G401 (cell line): ENCODE data around the gene AZIN2. TPM values are rescaled to one million over a fixed set of nuclear protein-coding genes. Genes with fewer than 3 reads are reported as not detected.
A peak's percentile ranks its signal among the peaks of the same experiment; 100 is the strongest.
"Not testable (repeated sequence)": the region's sequence is repeated elsewhere in the genome, so short reads cannot be mapped to it uniquely, and the experiment has no call there.

ENCODE experiments used
- DNase-seq: peaks from one replicate; pipeline ENCODE4 v3.0.0-alpha.2; 2015; ENCODE audit warnings: low spot score
- in situ Hi-C: cut with HindIII; loops from 2 replicates; pipeline ENCODE4 v1.10.0; 2016; ENCODE audit warnings: low sequenced_read_pairs, mixed read lengths
- total RNA-seq: library from RNA; depleted of rRNA; stranded (reverse); fragments of >200 nt; shearing (Covaris generic); gene quantifications from 2 replicates; pipeline ENCODE4 v1.2.3, GENCODE V29; 2014; rRNA removed

AZIN2 gene
- 13.1 and 13.6 TPM in 2 replicates for total RNA-seq

DNA sequence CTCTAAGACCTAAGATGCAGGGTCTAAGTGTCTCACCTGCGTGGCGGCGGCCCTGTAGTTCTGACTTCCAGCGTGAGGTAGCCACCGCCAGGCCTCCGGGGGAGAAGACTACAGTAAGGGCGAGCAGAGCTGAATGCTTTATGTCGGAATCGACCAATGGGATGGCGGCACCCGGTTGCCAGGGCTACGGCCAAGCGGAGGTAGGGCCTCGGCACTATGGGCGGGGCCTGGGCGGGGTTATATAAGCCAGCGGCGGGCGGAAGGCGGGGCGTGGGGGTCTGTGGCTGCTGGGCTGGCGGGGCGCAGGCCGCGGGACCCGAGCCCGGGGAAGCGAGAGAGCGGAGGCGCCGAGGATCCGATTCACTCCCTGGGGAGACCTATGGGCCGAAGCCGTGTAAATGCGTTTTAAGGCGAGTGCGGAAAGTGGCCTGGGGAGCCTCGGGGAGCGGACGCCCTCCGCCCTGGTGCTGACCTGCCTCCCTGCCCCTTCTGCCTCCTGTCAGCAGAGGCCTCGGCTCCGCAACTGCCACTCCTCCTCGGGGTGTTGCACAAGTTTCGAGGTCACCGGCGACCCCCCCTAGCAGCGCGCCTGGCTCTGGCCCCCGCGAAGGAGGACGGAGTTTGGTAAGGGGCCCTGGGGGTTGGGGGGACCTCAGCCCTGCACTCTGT lies at the start of gene AZIN2:
TSS of gene AZIN2 (plus strand) at position 269 of the 669 bp plus-strand sequence. CDS start 1,097 bp downstream, outside the sequence.
- in situ Hi-C loops: no loop called here

DNA sequence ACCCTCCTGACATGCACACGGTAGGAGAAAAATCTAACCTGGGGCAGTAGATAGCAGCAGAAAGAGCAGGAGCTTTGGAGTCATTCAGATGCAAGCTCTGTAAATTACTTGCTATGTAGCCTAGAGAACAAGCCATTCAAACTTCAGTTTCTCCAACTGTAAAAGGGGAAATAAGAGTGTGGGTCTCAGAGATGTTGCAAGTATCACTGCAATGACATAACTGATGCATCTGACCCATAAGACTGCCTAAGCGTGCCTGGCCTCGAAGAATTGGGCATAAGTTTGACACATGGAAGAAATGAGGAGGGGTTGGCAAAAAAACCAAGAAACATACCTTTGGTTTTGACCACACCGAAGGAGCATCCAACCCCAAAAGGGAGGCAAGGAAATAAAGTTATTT lies 49.4 kb upstream of the AZIN2 start:
- DNase-seq: no peak
- in situ Hi-C loops: no loop called here

More for the DNA sequence above, at the start of gene AZIN2:
- DNase-seq: peak; percentile 98

DNA sequence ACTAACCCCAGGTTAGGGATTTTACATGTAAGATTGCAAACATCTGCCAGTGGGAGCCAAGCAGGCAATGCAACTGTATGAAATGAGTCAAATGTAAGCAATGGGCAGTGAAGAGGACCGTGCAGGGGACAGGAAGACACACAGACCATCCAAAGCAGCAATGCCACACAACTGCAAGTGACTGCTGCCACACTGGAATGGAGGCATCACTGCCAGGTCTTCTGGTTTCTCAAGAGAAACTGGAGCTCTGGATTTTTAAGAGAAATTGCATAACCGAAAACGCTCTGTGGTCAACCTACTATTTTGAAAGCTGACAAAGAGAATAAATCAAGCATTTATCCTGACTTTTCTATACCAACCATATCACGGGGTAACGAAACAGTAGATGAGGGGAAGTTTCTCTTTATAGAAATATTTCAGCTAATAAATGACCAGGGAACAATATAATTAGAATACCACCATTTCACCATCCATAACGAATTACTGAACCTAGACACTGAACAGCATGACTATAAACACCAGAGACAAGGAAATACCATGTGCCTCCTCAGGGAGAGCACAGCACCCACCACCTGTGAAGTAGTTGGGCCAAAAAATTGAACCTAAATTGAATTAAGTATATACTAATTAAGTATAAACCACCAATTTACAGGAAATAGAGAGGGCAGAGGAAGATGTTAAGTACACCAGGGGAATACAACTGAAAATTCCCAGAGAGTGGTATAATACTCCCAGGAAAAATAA lies 48.7 kb upstream of the AZIN2 start:
- in situ Hi-C loops: no loop called here
- DNase-seq: no peak

DNA sequence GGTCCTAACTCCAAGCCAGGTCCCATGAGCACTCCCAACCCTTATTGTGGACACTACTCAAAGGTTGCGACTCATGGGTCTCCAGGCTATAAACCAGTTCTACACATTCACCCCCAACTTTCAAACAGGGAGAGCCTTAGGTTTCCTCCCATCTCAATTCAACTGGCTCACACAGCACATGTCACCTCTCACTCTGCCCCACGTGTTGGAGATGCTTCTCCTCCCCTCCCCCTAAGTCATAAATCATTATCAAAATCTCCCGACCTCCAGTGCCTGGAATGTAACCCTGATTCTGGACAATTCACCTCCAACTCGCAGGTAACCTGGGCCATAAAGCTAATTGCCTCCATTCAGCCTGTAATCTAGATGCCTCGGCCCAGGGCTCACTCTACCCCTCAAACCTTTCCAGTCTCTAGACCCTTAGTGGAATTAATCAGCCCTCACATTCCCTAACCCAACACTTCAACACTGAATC lies 44.9 kb upstream of the AZIN2 start:
- DNase-seq: no peak
- in situ Hi-C loops: no loop called here

DNA sequence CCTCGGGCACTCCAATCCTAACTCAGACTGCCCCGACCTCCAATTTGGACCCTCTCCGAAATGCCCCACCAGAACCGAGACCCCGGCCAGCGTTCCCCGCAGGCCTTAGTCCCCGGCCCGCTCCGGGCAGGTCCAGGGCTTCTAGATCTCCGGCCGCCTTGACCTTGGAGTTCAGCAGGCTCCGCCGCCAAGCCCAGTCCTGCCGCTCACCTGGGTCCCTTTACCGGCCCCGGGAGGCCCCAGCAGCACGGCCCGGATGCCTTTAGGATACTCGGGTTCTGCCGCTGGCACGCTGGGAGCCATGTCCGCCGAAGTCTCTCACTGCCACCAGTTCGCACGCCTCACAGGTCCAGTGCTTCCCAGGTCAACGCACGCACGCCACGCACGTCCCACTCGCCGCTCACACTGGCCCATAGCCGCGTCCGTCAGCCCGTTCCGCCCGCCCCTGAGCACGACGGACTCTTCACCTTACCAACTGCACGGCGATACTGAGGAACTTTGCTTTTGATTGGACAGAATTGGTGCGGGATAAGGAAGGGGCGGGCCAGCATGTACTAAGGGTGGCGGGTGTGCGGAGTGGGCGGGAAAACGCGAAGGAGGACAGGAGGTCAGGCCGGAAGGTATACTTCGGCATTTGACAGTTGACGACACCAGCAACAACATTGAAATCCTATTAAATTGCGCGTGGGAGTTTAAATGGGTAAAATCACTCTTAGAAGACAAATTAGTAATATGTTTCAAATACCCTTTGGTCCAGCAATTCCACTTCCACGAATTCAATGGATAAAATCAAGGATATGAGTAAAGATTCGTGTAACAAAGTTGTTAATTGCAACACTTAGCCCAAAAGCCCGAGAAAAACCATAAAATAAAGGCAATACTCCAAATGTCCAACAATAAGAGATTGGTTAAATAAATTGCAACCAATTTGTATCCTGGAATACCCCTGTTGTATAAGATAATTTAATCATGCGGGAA lies 44.1 kb upstream of the AZIN2 start, which contains the start of gene AK2:
TSS of gene AK2 (minus strand) at position 358 of the 978 bp plus-strand sequence. CDS start at position 303, 55 bp downstream.
- DNase-seq: peak; percentile 100
- in situ Hi-C loops: no loop called here

DNA sequence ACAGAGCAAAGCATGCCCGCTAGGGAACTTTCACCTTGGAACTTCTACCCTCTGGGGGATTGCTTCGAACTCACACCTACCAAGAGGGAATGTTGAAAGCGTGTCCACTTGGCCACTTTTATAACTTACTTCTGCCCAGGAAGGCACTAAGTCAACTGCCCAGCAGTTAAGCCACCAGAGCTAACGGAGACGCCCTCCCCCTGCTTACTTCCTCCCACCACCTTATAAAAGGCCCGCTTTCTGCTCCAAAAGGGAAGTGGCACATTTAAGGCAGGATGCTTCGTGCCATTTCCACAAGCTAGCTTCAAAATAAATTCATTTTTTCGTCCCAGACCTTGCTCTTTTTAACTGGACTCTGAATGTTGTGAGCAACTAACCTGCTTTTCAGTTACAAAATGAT lies 41.1 kb upstream of the AZIN2 start:
- no peak for DNase-seq
- in situ Hi-C loops: no loop called here

DNA sequence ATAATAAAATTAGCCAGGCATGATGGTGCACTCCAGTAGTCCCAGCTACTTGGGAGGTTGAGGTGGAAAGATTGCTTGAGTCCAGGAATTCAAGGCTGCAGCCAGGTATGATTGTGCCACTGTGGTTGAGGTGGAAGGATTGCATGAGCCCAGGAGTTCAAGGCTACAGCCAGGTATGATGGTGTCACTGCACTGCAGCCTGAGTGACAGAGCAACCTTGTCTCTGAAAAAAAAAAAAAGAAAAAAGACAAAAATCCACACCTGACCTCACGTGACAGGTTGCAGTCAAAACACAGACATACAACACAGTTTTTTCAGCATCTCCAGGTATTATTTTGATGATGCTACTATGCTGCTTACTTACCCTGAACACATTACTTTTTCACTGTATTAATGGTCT lies 39.9 kb upstream of the AZIN2 start:
- no peak for DNase-seq
- in situ Hi-C loops: no loop called here

DNA sequence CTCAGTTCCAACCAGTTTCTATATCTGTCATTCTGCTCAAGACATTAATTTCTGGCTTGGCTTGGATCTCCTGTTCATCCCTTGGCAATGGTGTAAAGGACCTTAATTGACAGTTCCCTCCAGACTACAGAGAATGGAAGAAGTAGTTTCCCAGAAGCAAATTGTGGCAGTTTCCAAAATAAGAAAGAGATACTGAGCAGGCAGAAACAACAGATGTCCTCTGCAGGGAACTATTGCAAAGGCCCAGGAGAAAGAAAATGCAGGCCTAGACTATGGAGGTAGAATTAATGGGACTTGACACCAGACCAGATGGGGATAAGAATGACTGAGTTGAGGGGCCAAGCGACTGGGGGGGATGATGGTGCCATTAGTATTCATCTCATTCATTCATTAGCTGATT lies 38.1 kb upstream of the AZIN2 start:
- in situ Hi-C loops: no loop called here
- peak; percentile 98 for DNase-seq

DNA sequence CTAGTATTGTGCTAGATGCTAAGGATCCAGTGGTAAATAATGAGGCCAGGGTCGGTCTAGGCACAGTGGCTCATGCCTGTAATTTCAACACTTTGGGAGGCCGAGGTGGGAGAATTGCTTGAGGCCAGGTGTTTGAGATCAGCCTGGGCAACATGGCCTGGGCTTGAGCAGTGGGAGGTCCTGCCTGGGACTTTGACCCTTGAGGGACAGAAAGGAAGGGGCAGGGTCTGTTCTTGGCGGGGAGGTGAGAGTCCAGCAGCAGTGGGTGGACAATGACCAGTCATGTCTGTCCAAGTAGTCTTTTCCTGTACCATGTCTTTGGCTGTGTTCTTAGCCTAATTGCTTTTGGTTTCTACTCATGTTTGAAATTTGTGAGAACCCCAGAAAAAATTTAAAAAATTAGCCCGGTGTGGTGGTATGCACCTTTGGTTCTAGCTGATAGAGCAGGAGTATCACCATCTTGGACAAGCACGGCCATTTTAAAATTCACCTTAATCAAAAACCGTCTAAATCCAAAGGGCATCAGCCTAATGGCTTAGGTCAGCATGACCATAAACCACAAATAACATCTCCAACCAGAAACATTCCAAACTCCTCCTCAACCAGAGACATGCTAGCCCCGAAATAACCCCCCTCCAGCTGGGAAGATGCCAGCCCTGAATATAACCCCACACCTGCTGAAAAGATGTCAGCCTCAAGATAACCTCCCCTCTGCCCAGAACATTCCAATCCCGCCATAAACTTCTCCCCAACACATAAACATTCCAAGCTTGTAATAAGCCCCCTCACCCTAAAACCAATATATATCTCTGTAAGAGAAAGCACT lies 37.5 kb upstream of the AZIN2 start:
- DNase-seq: no peak
- in situ Hi-C loops: no loop called here

DNA sequence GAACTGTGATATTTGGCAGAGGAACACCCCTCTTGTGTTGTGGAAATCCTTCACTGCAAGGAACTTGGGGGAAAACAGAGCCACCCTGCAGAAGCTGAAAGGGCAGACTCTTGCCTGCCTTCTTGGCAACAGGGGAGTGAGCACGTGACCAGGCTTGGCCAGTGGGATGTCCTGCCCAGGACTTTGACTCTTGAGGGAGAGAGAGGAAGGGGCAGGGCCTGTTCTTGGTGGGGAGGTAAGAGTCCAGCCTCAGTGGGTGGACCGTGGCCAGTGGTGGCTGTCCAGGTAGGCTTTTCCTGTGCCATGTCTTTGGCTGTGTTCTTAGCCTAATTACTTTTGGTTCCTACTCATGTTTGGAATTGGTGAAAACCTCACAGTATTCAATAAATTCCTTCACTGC lies 35.7 kb upstream of the AZIN2 start:
- in situ Hi-C loops: no loop called here
- DNase-seq: no peak

DNA sequence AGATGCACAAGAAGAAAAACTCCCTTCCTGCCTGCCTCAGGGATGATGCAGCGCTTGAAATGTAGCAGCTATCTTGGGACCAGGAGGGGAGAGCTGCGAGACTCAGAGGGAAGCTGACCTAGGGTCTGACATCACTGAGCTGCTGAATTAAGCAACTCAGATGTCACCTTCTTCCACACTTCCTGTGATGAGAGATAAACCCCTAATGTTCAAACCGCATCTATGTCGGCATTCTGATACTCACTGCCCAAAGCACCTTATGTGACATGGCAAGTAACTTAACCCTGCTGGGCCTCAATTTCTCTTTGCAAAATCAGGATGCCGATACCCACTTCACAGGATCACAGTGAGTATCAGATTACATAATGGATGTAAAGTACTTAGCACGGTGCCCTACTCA lies 35.1 kb upstream of the AZIN2 start:
- in situ Hi-C loops: no loop called here

DNA sequence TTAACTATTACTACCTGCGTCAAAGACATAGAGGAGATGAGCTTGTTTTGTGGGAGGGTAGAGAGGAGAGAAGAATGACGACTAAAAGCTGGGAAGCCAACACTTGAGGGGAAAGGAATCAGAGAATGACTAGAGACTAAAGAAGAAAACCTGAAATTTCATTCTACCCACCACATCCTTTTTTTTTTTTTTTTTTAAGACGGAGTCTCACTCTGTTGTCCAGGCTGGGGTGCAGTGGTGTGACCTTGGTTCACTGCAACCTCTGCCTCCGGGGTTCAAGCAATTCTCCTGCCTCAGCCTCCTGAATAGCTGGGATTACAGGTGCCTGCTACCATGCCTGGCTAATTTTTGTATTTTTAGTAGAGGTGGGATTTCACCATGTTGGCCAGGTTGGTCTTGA lies 34.7 kb upstream of the AZIN2 start:
- DNase-seq, in situ Hi-C loops: not testable (repeated sequence)

More for the DNA sequence above, 35.1 kb upstream of the AZIN2 start:
- no peak for DNase-seq

DNA sequence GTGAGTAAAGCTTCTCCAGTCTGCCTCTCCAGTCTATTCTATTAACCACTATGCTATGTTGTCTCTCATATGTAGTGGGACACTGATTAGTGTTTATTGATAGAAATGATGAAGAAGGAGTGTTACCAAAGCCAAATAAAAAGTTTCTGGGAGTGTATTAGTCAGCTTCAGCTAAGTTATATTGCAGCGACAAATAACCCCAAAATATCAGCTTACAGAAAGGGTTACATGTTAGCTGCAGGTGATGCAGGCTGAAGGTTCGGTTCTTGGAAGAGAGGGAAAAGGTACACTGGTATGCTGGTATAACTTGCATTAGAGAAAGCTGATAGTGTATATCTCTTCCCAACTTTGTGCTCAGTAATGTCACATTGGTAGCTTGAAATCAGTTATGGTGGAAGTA lies 33.7 kb upstream of the AZIN2 start:
- no peak for DNase-seq
- in situ Hi-C loops: no loop called here

DNA sequence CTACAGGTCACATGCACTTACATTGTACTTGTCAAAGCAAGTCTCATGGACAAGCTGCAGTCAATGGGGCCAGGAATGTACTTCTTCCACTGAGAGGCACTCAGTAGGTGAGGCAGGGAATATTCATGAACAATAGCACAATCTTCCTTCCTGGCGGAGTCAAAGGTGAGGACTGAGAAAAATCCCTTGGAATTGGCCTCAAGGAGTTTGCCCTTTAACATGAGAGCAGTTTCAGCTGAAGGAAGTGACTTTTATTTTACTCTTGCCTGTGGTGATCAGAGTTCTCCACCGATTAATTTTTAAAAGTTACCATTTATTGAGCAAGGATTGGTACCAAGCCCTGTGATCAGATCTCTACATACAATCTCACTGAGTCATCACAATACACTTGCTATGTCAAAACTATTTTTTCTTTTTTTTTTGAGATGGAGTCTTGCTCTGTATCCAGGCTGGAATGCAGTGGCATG lies 33.1 kb upstream of the AZIN2 start:
- DNase-seq: no peak
- in situ Hi-C loops: no loop called here

DNA sequence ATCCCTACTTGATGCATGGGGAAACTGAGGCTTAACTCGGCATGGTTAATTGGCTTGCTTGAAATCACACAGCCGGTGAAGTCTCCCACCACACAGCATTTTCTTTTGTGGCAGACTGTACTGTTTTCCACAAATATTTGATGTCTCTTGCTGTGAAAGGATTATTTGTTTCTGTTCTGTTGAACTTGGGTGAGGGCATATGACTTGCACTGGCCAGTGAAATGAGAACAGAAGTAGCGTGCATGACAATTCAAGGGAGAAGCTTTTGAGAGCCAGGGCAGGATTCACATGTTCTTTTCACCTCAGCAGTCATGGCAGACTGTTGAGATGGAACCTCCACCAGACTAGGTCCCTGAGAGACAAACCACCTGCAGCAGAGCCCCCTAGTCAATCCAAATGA lies 32.5 kb upstream of the AZIN2 start:
- in situ Hi-C loops: no loop called here
- DNase-seq: no peak

DNA sequence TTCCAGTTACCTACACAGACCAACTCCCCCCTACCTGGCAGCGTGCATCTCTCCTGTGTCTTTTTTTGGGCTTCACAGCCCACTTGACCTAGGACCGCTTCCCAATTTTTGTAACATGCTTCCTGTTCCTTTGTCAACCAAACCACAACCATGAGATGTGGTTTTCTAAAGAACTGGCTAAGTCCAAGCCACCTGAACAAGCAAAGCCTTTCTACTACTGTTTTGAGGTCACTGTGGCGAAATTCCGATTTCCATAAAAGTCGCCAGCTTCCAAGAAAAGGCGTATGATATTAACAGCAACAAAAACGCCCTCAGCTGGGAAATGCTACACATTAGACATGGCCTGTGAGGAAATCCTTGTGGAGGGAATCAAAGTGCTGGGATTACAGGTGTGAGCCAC lies 31.6 kb upstream of the AZIN2 start:
- in situ Hi-C loops: no loop called here

DNA sequence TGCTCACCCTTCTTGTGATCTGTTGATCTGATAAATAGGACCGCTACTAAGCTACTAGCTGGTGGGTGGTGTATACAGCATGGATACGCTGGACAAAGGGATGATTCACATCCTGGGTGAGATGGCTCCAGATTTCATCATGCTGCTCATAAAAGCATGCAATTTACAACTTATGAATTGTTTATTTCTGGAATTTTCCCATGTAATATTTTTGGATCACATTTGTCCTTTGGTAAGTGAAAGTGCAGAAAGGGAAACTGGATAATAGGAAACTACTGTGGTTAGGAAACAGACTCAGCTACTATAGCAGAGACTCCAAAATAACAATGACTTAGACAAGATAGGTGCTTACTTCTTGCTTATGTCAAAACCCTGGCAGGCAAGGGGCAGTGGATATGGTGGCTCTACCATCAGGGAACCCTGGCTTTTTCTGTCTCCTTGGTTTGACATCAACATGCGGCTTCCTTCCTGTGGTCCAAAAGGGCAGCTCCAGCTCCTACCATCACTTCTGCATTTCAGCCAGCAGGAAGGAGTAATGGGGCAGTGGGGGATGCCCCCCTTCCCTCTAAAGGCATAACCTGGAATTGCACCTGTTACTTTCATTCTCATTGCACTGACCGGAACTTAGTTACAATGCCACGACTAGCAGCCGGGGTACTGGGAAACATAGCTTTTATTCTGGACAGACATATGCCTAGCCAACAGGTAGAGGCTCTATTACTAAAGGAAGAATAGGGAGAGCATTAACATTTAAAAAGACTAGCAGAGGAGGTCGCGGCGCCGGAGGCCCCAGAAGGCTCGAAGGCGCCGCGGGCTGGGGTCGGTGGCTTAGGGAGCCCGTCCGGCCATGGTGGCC lies 30.5 kb upstream of the AZIN2 start:
- DNase-seq: no peak
- in situ Hi-C loops: no loop called here

More for the DNA sequence above, 31.6 kb upstream of the AZIN2 start:
- DNase-seq: no peak
